Measurements from ENCODE around the gene DDIT4. TPM values are rescaled to one million over a fixed set of nuclear protein-coding genes. Genes with fewer than 3 reads are reported as not detected.

The DDIT4 gene
- total RNA-seq, 4 donors from 2014 or later, result 300 to 414 (median 333) TPM

DNA sequence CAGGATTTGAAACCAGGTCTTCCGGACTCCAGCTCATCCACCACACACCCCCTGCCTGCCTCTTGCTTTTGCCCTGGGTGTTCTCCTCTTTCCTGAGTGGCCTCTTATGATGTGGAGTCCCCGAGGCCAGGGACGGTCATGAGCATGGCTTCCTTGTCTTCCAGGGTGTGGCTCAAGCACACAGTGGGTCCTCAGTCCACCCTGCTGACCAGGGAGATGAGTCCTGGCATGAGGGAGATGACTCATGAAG, 48.2 kb downstream of the DDIT4 start:
- TF ChIP-seq, protein P1, sequence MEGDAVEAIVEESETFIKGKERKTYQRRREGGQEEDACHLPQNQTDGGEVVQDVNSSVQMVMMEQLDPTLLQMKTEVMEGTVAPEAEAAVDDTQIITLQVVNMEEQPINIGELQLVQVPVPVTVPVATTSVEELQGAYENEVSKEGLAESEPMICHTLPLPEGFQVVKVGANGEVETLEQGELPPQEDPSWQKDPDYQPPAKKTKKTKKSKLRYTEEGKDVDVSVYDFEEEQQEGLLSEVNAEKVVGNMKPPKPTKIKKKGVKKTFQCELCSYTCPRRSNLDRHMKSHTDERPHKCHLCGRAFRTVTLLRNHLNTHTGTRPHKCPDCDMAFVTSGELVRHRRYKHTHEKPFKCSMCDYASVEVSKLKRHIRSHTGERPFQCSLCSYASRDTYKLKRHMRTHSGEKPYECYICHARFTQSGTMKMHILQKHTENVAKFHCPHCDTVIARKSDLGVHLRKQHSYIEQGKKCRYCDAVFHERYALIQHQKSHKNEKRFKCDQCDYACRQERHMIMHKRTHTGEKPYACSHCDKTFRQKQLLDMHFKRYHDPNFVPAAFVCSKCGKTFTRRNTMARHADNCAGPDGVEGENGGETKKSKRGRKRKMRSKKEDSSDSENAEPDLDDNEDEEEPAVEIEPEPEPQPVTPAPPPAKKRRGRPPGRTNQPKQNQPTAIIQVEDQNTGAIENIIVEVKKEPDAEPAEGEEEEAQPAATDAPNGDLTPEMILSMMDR (IDR thresholded peaks at IDR 0.05; ENCODE audit: low read depth), result no peak

GRCh38 chr10:72322280-72323058, 48.7 kb downstream of the DDIT4 start:
- TF ChIP-seq, protein P1 (IDR thresholded peaks at IDR 0.05; ENCODE audit: low read depth), result no peak

- TF ChIP-seq, protein P1 (IDR thresholded peaks at IDR 0.05; ENCODE audit: low read depth), result no peak
These were observed 49.5 kb downstream of the DDIT4 start for GRCh38 chr10:72323108-72323749.

DNA sequence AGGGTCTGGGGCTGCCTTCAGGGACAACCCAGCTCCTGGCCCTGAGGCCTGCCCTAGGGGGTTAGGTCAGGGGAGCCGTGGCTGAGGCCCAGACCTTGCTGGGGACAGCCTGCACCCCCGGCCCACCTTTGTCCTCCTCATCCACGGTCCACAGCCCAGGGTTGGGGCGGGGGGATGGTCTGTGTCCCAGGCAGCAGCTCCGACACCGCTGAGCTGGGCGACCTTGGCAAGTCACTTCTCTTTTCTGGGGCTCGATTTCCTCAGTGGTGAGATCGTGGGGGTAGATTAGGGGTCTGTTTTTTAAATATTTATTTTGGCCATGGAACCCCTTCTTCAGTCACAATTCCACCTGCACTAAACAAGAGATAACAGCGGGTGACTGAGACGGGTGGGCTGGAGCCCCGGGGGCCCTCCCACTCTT, 50.1 kb downstream of the DDIT4 start:
- TF ChIP-seq, protein P1 (IDR thresholded peaks at IDR 0.05; ENCODE audit: low read depth), result no peak

Other genes with a start within 250 kb of the DDIT4 start
- gene SPOCK2, start 185.4 kb upstream of the DDIT4 start, total RNA-seq, result 1 to 10 TPM; 2.6 to 6.0 (median 3.8) TPM
- gene ANAPC16, start 57.9 kb upstream of the DDIT4 start, total RNA-seq, result 100 to 1,000 TPM in 3 of 4 donors, 10 to 100 TPM in 1; 80.4 to 130 (median 110) TPM
- 10 to 100 TPM; 26.8 to 37.7 (median 34.9) TPM for gene ASCC1, start 57.6 kb upstream of the DDIT4 start, total RNA-seq
- 10 to 100 TPM; 28.4 to 38.4 (median 33.9) TPM for gene DNAJB12, start 81.0 kb downstream of the DDIT4 start, total RNA-seq